Measurements from ENCODE around the gene OTOL1.

The OTOL1 gene

DNA sequence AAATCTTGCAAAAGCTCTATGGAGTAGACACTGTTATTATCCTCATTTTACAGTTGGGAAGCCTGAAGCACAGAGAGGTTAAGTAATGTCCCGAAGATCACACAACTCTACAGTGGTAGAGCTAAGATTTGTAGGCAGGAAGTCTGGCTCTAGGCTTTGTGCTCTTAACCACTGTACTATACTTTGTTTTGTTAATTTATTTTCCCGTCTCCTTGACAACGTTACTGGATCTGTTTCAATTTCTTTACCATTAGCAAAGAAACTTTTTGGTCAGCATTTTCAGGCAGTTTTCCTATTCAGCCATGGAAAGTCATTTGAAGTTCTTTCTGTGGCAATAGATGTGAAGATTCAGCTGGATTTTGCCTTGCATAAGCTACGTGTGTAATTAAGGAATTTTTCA is 51.7 kb downstream of the OTOL1 start:
- DNase-seq, result no peak

DNA sequence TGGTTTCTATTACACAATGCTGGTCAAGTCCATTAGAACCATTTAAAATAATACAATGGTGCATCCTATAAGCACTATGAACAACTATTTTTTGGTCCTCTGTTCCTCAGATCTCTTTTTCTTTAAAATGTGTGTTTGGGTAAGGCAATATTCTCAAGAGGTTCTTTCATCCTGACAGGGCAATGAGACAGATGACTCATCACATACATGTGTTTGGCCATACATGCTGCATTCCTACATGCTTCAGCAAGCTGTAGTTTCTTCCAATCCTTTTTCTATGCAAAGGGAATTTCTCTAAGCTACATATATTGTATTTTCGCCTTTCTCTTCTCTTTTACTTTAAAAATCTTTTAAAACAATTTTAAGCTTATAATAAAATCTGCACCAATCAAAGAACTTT is 52.7 kb downstream of the OTOL1 start:
- DNase-seq, result no peak

DNA sequence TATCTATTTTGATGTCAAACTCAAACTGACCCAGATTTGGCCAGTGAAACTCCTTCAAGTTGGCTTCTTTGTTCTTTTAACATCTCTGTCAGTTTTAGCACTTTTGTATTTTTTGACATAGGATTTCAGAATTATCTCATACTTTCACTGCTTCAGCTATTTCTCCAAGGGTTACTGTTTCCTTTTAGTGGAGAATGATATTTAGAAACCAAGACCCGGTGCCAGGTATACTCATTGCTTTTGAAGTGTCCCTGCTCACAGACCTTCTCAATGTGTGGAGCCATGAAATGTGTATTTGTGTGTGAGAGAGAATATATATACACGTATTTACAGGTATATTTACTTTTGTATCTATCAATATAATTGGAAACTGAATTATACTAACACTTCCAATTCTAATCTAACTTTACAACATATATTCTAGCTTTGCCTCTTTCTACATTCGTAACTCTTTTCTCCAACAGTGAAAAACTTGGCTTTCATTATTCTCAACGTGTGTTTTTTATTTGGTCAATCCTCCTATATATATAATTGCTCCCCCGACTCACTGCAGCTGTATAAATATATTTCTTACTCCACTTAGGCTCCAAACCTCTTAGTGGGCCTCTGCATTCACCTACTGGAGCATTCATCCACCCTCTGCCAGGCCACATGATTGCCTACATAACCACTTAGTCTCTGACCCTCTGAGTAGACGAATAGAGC is 54.0 kb downstream of the OTOL1 start:
- no peak for DNase-seq

DNA sequence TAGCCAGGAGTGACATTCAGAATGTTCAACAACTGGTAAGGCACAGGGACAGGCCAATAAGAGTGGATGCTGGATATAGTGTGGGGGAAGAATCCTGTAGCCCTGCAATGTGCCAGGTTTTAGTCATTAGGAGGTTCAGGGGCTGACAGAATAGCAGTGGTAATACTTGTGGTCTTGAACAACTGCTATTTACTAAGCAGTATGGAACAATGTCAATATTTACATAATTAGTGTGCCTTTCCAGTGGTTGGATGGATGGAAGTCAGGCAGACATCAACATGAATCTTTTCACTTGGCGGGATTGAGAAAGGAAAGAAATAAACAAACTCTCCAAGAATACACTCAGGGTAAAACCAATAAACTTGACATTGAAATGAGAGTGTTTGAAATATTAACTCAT is 55.1 kb downstream of the OTOL1 start:
- DNase-seq, result no peak

DNA sequence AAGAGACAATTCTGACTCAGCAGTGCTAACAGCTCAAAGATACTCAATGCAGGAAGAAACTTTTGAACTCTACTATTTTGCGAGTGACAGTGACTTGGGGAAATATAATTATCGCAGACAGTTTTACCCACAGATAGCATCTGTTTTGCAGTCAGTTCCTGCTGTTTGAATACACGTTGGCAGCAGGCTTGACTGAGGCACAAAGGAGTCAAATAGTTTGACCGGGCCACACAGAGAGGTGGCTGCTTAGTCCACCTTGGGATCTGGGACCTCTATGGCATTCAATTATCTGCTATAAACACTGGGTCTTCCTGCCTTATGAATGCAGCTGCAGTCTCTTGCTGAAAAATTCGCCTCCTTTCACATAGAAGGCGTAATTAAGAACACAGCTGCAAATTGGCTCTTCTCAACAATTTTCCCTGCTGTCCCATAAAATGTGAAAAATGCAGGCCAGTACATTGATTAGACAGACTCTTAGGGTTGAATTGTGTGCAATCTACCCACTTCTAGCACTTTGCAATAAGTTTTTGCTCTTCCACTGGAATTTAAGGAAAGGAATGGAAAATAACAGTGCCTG is 56.5 kb downstream of the OTOL1 start:
- DNase-seq, result no peak
